MM.1S (cell line): ENCODE measurements around the gene ULK1.

Experiments
- DNase-seq: peaks from one replicate; pipeline ENCODE4 v3.0.0-alpha.2; 2015
- H2AFZ ChIP-seq: fragments of 300-600 bp; sonication (generic); 2 replicates; pipeline ENCODE4 v1.6.0; 2016; ENCODE audit warnings: antibody characterized with exemption, low read length
- H3F3A ChIP-seq: fragments of 300-600 bp; sonication (generic); 2 replicates; pipeline ENCODE4 v1.6.1; 2016; ENCODE audit warnings: mild to moderate bottlenecking, antibody characterized with exemption, low read length, moderate library complexity, mixed read lengths; ENCODE audit not compliant: insufficient read depth
- H3K27ac ChIP-seq: fragments of 300-600 bp; sonication (generic); 2 replicates; pipeline ENCODE4 v1.5.1; 2016; ENCODE audit warnings: mild to moderate bottlenecking, low read length
- H3K27me3 ChIP-seq: fragments of 300-600 bp; sonication (generic); replicated peaks from 2 replicates; pipeline ENCODE4 v1.6.0; 2016; ENCODE audit warnings: low read length; ENCODE audit not compliant: insufficient read depth
- H3K36me3 ChIP-seq: fragments of 300-600 bp; sonication (generic); replicated peaks from 2 replicates; pipeline ENCODE4 v1.6.1; 2016; ENCODE audit warnings: mild to moderate bottlenecking, low read length, mixed read lengths; ENCODE audit not compliant: insufficient read depth
- H3K4me1 ChIP-seq: fragments of 300-600 bp; sonication (generic); 2 replicates; pipeline ENCODE4 v1.6.1; 2016; ENCODE audit warnings: low read length, mixed read lengths
- H3K4me2 ChIP-seq: fragments of 300-600 bp; sonication (generic); 2 replicates; pipeline ENCODE4 v1.6.0; 2016; ENCODE audit warnings: low read depth, low read length
- H3K4me3 ChIP-seq: fragments of 300-600 bp; sonication (generic); 2 replicates; pipeline ENCODE4 v1.5.1; 2016; ENCODE audit warnings: low read length, mixed read lengths
- H3K79me2 ChIP-seq: fragments of 300-600 bp; sonication (generic); 2 replicates; pipeline ENCODE4 v1.6.1; 2016; ENCODE audit warnings: mixed run types, low read length, mixed read lengths
- H3K9ac ChIP-seq: fragments of 300-600 bp; sonication (generic); 2 replicates; pipeline ENCODE4 v1.6.1; 2016; ENCODE audit warnings: low read length, mixed read lengths
- H3K9me2 ChIP-seq: fragments of 300-600 bp; sonication (generic); replicated peaks from 2 replicates; pipeline ENCODE4 v1.6.1; 2016; ENCODE audit warnings: mild to moderate bottlenecking, low read length, mixed read lengths; ENCODE audit not compliant: insufficient read depth
- H3K9me3 ChIP-seq: fragments of 300-600 bp; sonication (generic); replicated peaks from 2 replicates; pipeline ENCODE4 v1.6.1; 2016; ENCODE audit warnings: mild to moderate bottlenecking, low read length, mixed read lengths; ENCODE audit not compliant: insufficient read depth
- H4K20me1 ChIP-seq: fragments of 300-600 bp; sonication (generic); 2 replicates; pipeline ENCODE4 v1.6.1; 2016; ENCODE audit warnings: mild to moderate bottlenecking, low read length, moderate library complexity, mixed read lengths; ENCODE audit not compliant: insufficient read depth
- CTCF ChIP-seq: fragments of 300-600 bp; sonication (generic); IDR thresholded peaks from 2 replicates; pipeline ENCODE4 v1.5.1; 2016; ENCODE audit warnings: antibody characterized with exemption, low read length, mixed read lengths
- EZH2 ChIP-seq: fragments of 300-600 bp; sonication (generic); optimal IDR thresholded peaks from 2 replicates; pipeline ENCODE3; 2017; ENCODE audit warnings: low read depth, mild to moderate bottlenecking, antibody characterized with exemption, low read length, mixed read lengths
- EZH2phosphoT487 ChIP-seq: fragments of 300-600 bp; sonication (generic); IDR thresholded peaks from 2 replicates; pipeline ENCODE4 v1.6.1; 2018; ENCODE audit warnings: antibody characterized with exemption, low read length

Gene ULK1

GRCh38 chr12:131912518-131913274 lies 18.3 kb downstream of the ULK1 start:
- DNase-seq, result no peak
- Histone ChIP-seq H3K4me2 (no peak overlapping the region), H3K36me3 (no peaks in the 10 kb centered on the region), H4K20me1 (no peaks in the 10 kb centered on the region), H3K79me2 (no peaks in the 10 kb centered on the region), H3K27me3 (no peaks in the 10 kb centered on the region), H2AFZ (no peak overlapping the region), H3K9me2 (no peaks in the 10 kb centered on the region), H3K9ac (no peak overlapping the region), H3K4me3 (no peak overlapping the region), H3K9me3 (no peaks in the 10 kb centered on the region), H3K4me1 (no peaks in the 10 kb centered on the region), H3K27ac (no peak overlapping the region), H3F3A (no peaks in the 10 kb centered on the region)
- TF ChIP-seq EZH2 (no peak), EZH2phosphoT487 (no peak), CTCF (no peak)

- H3F3A ChIP-seq, result no peaks in the 10 kb centered on the region
- H3K4me2 ChIP-seq, result no peak overlapping the region
- no peak overlapping the region for H2AFZ ChIP-seq
- no peaks in the 10 kb centered on the region for H3K4me1 ChIP-seq
- DNase-seq, result no peak
- no peaks in the 10 kb centered on the region for H3K36me3 ChIP-seq
- H4K20me1 ChIP-seq, result no peaks in the 10 kb centered on the region
- TF ChIP-seq EZH2, result no peak
- TF ChIP-seq CTCF, result no peak
- no peak for TF ChIP-seq EZH2phosphoT487
- H3K27ac ChIP-seq, result no peak overlapping the region
- H3K9me3 ChIP-seq, result no peaks in the 10 kb centered on the region
- H3K9ac ChIP-seq, result no peak overlapping the region
- H3K4me3 ChIP-seq, result no peak overlapping the region
- H3K79me2 ChIP-seq, result no peaks in the 10 kb centered on the region
- H3K27me3 ChIP-seq, result no peaks in the 10 kb centered on the region
- no peaks in the 10 kb centered on the region for H3K9me2 ChIP-seq
Measured at GRCh38 chr12:131913666-131914065, 19.2 kb downstream of the ULK1 start.

GRCh38 chr12:131914179-131914702 lies 19.8 kb downstream of the ULK1 start:
- H3K27ac ChIP-seq, result no peak overlapping the region
- no peak overlapping the region for H2AFZ ChIP-seq
- no peak overlapping the region for H3K4me3 ChIP-seq
- no peak for TF ChIP-seq EZH2phosphoT487
- no peak for TF ChIP-seq CTCF
- TF ChIP-seq EZH2, result no peak
- no peaks in the 10 kb centered on the region for H3K79me2 ChIP-seq
- no peaks in the 10 kb centered on the region for H3K9me3 ChIP-seq
- no peak overlapping the region for H3K9ac ChIP-seq
- no peaks in the 10 kb centered on the region for H3K27me3 ChIP-seq
- H3K4me1 ChIP-seq, result no peaks in the 10 kb centered on the region
- no peaks in the 10 kb centered on the region for H3F3A ChIP-seq
- H3K36me3 ChIP-seq, result no peaks in the 10 kb centered on the region
- no peaks in the 10 kb centered on the region for H3K9me2 ChIP-seq
- no peaks in the 10 kb centered on the region for H4K20me1 ChIP-seq
- DNase-seq, result no peak
- H3K4me2 ChIP-seq, result no peak overlapping the region
